Esophagus squamous epithelium (tissue), 5 donors: ENCODE data around the gene RERE. TPM values are rescaled to one million over a fixed set of nuclear protein-coding genes. Genes with fewer than 3 reads are reported as not detected.
"Not testable (repeated sequence)": the region's sequence is repeated elsewhere in the genome, so short reads cannot be mapped to it uniquely, and the experiment has no call there.

Source experiments
- DNase-seq: peaks from one replicate; lab custom pipeline; 2025; lab: John Stamatoyannopoulos, UW
- H3K27ac ChIP-seq, 4 donors: fragments of 200-600 bp; sonication (generic); one replicate each; pipeline ENCODE4 v1.5.1; 2016 to 2019; ENCODE audit warnings: mild to moderate bottlenecking in 1 of 4
- H3K27me3 ChIP-seq, 4 donors: fragments of 200-600 bp; sonication (generic); 1 replicate in 3 of 4; 2 replicates in 1 of 4; pipeline versions ENCODE4 v1.5.1 to v1.6.0; 2017 to 2021; ENCODE audit warnings: antibody characterized with exemption in 1 of 4
- H3K36me3 ChIP-seq, 3 donors: fragments of 200-600 bp; sonication (generic); one replicate each; pipeline ENCODE4 v1.5.1; 2016 to 2019
- H3K4me1 ChIP-seq, 3 donors: fragments of 200-600 bp; sonication (generic); one replicate each; pipeline ENCODE4 v1.5.1; 2017 to 2019
- H3K4me3 ChIP-seq, 4 donors: fragments of 200-600 bp; sonication (generic); 1 replicate in 3 of 4; 2 replicates in 1 of 4; pipeline ENCODE4 v1.5.1; 2016 to 2019; ENCODE audit warnings: mild to moderate bottlenecking in 2 of 4, moderate library complexity in 1 of 4
- H3K9me3 ChIP-seq, 3 donors: fragments of 200-600 bp; sonication (generic); one replicate each; pipeline ENCODE4 v1.5.1; 2016 to 2019
- POLR2A ChIP-seq, 4 donors: fragments of 450-650 bp; IDR thresholded peaks; one replicate each; pipeline ENCODE4 v1.6.1; 2017; ENCODE audit warnings: antibody characterized with exemption in 4 of 4, mild to moderate bottlenecking in 4 of 4, moderate library complexity in 3 of 4
- WGBS, 2 donors: methylation state at CpG; one replicate each; pipeline ENCODE4 v1.1.5; 2018; 5-methylcytosine and 5-hydroxymethylcytosine counted together
- intact Hi-C: fragments of 100-400 bp; cut with DNase I; formaldehyde crosslinking; loops from one replicate; pipeline ENCODE4 v1.15.0; 2022
- total RNA-seq, 4 donors: library from RNA; depleted of rRNA; stranded (reverse); fragments of >200 nt; gene quantifications; one replicate each; pipeline ENCODE4 v1.1.0, GENCODE V29; 2016
- TF ChIP-seq, protein P1 (sequence below), 6 experiments: fragments of 450-650 bp in 4 of 6; fragments of 200-600 bp in 2 of 6; sonication (generic) in 2 of 6; IDR thresholded peaks; one replicate each; pipeline ENCODE4 v1.5.1; 2016 to 2019; ENCODE audit warnings: antibody characterized with exemption in 6 of 6, mild to moderate bottlenecking in 4 of 6, moderate library complexity in 4 of 6
- donor health status: DM: yes; HTN: yes; CAD: no.

RERE gene
- total RNA-seq, 4 donors from 2014 or later: 27.5 to 56.6 (median 32.1) TPM

DNA sequence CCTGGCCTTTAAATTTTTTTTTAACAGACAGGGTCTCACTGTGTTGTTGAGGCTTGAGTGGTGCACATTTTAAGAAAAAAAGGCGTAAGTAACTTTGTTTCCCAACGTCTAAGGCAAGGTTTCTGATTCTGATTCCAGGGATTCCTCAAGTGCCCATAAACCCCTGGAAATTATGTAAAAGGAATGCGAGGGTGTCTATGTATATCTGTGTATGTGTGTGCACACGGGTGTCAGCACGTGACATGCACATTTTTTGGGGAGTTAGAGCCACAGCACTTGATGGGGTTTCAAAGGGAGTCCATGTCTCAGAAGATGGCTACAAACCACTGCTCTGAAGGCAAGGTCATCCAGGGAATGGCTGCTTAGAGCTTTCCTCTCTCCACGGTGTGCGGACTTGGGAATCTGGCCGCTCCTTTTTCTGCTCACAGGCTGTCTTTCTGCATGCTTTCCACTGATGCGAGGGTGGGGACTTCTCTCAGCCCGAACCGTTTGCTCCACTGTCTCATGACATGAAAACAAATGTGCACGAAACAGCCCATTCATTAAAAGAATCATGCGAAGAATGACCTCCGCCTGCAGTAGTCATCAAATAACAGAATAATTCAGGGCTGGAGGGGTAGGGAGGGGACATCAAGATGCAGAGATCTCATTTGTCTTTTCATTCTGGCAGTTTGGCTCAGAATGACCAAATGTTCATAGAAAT, 18.7 kb upstream of the RERE start:
- H3K4me1 ChIP-seq: peaks cover 0 to 7% (median 0%) of the 10 kb centered on the region in 3 donors
- no peaks in the 10 kb centered on the region for H3K27me3 ChIP-seq
- no peaks in the 10 kb centered on the region for H3K36me3 ChIP-seq
- no peak for DNase-seq
- 38 to 56% methylated on average over 12 of the region's 14 CpGs for WGBS, 2 donors
- no peaks in the 10 kb centered on the region for H3K9me3 ChIP-seq
- no peak overlapping the region for H3K4me3 ChIP-seq
- no peak for TF ChIP-seq POLR2A (IDR thresholded peaks at IDR 0.05)
- TF ChIP-seq, protein P1, sequence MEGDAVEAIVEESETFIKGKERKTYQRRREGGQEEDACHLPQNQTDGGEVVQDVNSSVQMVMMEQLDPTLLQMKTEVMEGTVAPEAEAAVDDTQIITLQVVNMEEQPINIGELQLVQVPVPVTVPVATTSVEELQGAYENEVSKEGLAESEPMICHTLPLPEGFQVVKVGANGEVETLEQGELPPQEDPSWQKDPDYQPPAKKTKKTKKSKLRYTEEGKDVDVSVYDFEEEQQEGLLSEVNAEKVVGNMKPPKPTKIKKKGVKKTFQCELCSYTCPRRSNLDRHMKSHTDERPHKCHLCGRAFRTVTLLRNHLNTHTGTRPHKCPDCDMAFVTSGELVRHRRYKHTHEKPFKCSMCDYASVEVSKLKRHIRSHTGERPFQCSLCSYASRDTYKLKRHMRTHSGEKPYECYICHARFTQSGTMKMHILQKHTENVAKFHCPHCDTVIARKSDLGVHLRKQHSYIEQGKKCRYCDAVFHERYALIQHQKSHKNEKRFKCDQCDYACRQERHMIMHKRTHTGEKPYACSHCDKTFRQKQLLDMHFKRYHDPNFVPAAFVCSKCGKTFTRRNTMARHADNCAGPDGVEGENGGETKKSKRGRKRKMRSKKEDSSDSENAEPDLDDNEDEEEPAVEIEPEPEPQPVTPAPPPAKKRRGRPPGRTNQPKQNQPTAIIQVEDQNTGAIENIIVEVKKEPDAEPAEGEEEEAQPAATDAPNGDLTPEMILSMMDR (IDR thresholded peaks at IDR 0.05): no peak
- intact Hi-C loops: no loop called here
- no peak overlapping the region for H3K27ac ChIP-seq

DNA sequence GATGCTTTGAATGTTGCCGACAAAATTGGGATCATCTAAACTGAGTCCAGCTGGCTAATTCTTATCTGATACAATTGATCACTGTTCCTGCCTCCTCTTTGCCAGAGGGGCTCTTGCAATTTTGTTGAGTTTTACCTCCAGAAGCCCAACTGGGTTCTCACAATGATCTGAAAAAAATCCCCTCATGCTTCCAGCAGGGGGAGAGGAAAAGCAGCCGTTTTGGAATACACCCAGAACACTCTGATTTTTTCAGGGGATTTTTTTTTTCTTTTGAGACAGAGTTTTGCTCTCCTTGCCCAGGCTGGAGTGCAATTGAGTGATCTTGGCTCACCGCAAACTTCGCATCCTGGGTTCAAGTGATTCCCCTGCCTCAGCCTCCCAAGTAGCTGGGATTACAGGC, 13.9 kb upstream of the RERE start:
- TF ChIP-seq POLR2A (IDR thresholded peaks at IDR 0.05): no peak
- TF ChIP-seq, protein P1 (IDR thresholded peaks at IDR 0.05): peak in 1 of 6 experiments; percentile 14
- intact Hi-C loops: no loop called here
- H3K27me3 ChIP-seq: no peaks in the 10 kb centered on the region
- DNase-seq: no peak
- WGBS, 2 donors: 62 to 70% methylated on average over 4 of the region's 4 CpGs
- no peak overlapping the region for H3K27ac ChIP-seq
- no peaks in the 10 kb centered on the region for H3K36me3 ChIP-seq
- no peak overlapping the region for H3K4me3 ChIP-seq
- H3K9me3 ChIP-seq: no peaks in the 10 kb centered on the region
- H3K4me1 ChIP-seq: peaks cover 0 to 13% (median 0%) of the 10 kb centered on the region in 3 donors

DNA sequence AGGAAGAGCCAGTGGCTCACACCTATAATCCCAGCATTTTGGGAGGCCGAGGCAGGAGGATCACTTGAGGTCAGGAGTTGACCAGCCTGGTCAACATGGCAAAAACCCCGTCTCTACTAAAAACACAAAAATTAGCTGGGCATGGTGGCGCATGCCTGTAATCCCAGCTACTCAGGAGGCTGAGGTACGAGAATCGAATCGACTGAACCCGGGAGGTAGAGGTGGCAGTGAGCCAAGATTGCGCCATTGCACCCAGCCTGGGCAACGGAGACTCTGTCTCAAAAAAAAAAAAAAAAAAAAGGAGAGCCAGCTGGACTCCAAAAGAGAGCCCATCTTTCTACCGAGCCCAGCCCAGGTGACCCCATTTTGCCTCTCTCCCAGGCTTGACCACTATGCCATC, 13.3 kb upstream of the RERE start:
- H3K4me1 ChIP-seq, H3K27ac ChIP-seq, intact Hi-C loops, H3K4me3 ChIP-seq, DNase-seq, H3K9me3 ChIP-seq, H3K27me3 ChIP-seq, H3K36me3 ChIP-seq: not testable (repeated sequence)
- whole genome bisulfite sequencing, 2 donors: 83 to 86% methylated on average over 8 to 10 of the region's 10 CpGs

DNA sequence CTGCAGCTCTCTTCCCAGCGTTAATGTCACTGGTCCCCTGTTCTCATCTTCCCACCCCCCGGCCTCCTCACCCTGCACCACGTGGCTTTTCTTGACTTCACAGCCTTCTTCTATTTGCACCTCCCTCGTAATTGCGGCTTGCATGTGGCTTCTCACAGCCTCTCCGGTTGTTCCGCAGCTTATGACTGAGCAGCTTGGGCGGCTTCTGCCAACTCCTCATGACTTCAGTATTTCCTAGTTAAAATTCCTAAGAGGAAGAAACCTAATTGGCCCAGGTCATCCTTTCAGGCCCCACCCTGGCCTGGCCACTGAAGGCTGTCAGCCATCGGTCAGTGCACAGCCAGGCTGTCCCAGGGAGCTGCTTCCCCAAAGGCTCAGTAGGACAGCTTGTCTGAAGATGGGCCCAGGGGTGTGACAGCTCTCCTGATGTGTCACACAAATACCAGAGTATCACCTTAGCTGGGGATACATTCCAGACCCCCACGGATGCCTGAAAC, 8.6 kb upstream of the RERE start:
- intact Hi-C loops: no loop called here
- H3K4me1 ChIP-seq: peaks cover 0 to 37% (median 13%) of the 10 kb centered on the region in 3 donors
- no peak overlapping the region for H3K4me3 ChIP-seq
- no peaks in the 10 kb centered on the region for H3K36me3 ChIP-seq
- no peak for TF ChIP-seq POLR2A (IDR thresholded peaks at IDR 0.05)
- TF ChIP-seq, protein P1 (IDR thresholded peaks at IDR 0.05): no peak
- H3K27ac ChIP-seq: no peak overlapping the region
- 77 to 86% methylated on average over 5 to 9 of the region's 10 CpGs for WGBS, 2 donors
- no peaks in the 10 kb centered on the region for H3K27me3 ChIP-seq
- no peak for DNase-seq
- H3K9me3 ChIP-seq: no peaks in the 10 kb centered on the region

DNA sequence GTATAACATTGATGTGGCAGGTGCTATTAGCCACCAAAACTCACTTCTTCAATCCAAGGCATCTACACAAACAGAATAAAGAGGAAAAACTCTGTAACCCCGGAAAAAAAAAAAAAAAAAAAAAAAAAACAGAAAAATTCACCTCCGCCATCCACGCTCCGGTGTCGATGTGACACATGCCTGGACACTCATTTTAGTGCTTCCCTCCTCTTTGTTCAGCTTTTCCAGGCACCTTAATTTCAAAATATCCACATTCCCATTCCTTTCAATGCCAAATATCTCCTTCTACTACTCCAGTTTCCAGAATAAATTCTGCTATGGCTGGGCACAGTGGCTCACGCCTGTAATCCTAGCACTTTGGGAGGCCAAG, 5.8 kb upstream of the RERE start:
- no peak for TF ChIP-seq POLR2A (IDR thresholded peaks at IDR 0.05)
- TF ChIP-seq, protein P1 (IDR thresholded peaks at IDR 0.05): no peak
- intact Hi-C loops: no loop called here
- 76 to 78% methylated on average over 6 of the region's 6 CpGs for WGBS, 2 donors
- no peaks in the 10 kb centered on the region for H3K9me3 ChIP-seq
- peak overlapping the region in 2 of 4 donors; percentile 42 to 50 for H3K27ac ChIP-seq
- DNase-seq: no peak
- H3K4me1 ChIP-seq: peaks cover 0 to 38% (median 13%) of the 10 kb centered on the region in 3 donors
- H3K4me3 ChIP-seq: no peak overlapping the region
- H3K36me3 ChIP-seq: no peaks in the 10 kb centered on the region
- no peaks in the 10 kb centered on the region for H3K27me3 ChIP-seq
